WTC11 (cell line): Measurements from ENCODE around the gene ZNF333. TPM values are rescaled to one million over a fixed set of nuclear protein-coding genes. Genes with fewer than 3 reads are reported as not detected.

Experiments
- ATAC-seq: fragments of 200-7000 bp; cut with Tn5 transposase; 2 replicates; pipeline ENCODE4 v1.10.0; 2021; ENCODE audit warnings: mild to moderate bottlenecking, moderate library complexity
- CTCF ChIA-PET: fragments of 300-600 bp; sonication (Branson Sonifier 250); formaldehyde crosslinking; loops from one replicate; lab custom pipeline; 2021; ENCODE audit warnings: antibody characterized with exemption; lab: Charles Lee
- POLR2A ChIA-PET: fragments of 350-600 bp; sonication (Branson Sonifier 250); formaldehyde crosslinking; loops from one replicate; lab custom pipeline; 2021; ENCODE audit warnings: antibody characterized with exemption; lab: Charles Lee
- DNase-seq: peaks from one replicate; pipeline ENCODE4 v3.0.0; 2021; ENCODE audit warnings: low spot score
- H3K27ac Mint-ChIP-seq: 2 replicates; pipeline ENCODE4 v1.8.0; 2021; ENCODE audit warnings: mixed read lengths
- H3K27me3 Mint-ChIP-seq: 2 replicates; pipeline ENCODE4 v1.8.0; 2021; ENCODE audit warnings: low read depth, mild to moderate bottlenecking, moderate library complexity, mixed read lengths
- H3K36me3 Mint-ChIP-seq: 2 replicates; pipeline ENCODE4 v1.8.0; 2021; ENCODE audit warnings: mixed read lengths
- H3K4me1 Mint-ChIP-seq: 2 replicates; pipeline ENCODE4 v1.8.0; 2022; ENCODE audit warnings: mixed read lengths
- H3K4me3 Mint-ChIP-seq: 2 replicates; pipeline ENCODE4 v1.8.0; 2021; ENCODE audit warnings: mild to moderate bottlenecking, moderate library complexity, mixed read lengths
- H3K9me3 Mint-ChIP-seq: 2 replicates; pipeline ENCODE4 v1.8.0; 2021; ENCODE audit warnings: mixed read lengths
- AR ChIP-seq: fragments of 250-450 bp; sonication (Bioruptor Pico); IDR thresholded peaks from 2 replicates; pipeline ENCODE4 v1.9.0; 2021; ENCODE audit warnings: mild to moderate bottlenecking
- FOXJ3 ChIP-seq: sonication (generic); formaldehyde crosslinking; IDR thresholded peaks from 2 replicates; pipeline ENCODE4 v1.9.0; 2021; ENCODE audit warnings: missing genetic modification reagents, mild to moderate bottlenecking, borderline replicate concordance
- FOXP1 ChIP-seq: sonication (generic); formaldehyde crosslinking; IDR thresholded peaks from 2 replicates; pipeline ENCODE4 v1.8.0; 2022; ENCODE audit warnings: missing genetic modification reagents, mild to moderate bottlenecking, moderate library complexity, borderline replicate concordance
- HMGXB4 ChIP-seq: sonication (generic); formaldehyde crosslinking; IDR thresholded peaks from 2 replicates; pipeline ENCODE4 v1.8.1; 2023; ENCODE audit warnings: mild to moderate bottlenecking, moderate library complexity, missing genetic modification reagents
- MAX ChIP-seq: sonication (generic); formaldehyde crosslinking; IDR thresholded peaks from 2 replicates; pipeline ENCODE4 v1.8.0; 2022; ENCODE audit warnings: mild to moderate bottlenecking, missing genetic modification reagents
- PRDM15 ChIP-seq: sonication (generic); formaldehyde crosslinking; IDR thresholded peaks from 2 replicates; pipeline ENCODE4 v1.8.0; 2022; ENCODE audit warnings: missing genetic modification reagents
- SP1 ChIP-seq: sonication (generic); formaldehyde crosslinking; conservative IDR thresholded peaks from 2 replicates; pipeline ENCODE4 v1.8.1; 2022; ENCODE audit warnings: missing genetic modification reagents
- STAT6 ChIP-seq: sonication (generic); formaldehyde crosslinking; conservative IDR thresholded peaks from 2 replicates; pipeline ENCODE4 v1.8.1; 2023; ENCODE audit warnings: mild to moderate bottlenecking, low read depth, missing genetic modification reagents, moderate library complexity
- ZBTB21 ChIP-seq: sonication (generic); formaldehyde crosslinking; IDR thresholded peaks from 2 replicates; pipeline ENCODE4 v1.8.1; 2023; ENCODE audit warnings: mild to moderate bottlenecking, missing genetic modification reagents, borderline replicate concordance
- ZNF121 ChIP-seq: sonication (generic); formaldehyde crosslinking; IDR thresholded peaks from 2 replicates; pipeline ENCODE4 v1.8.0; 2023; ENCODE audit warnings: missing genetic modification reagents
- ZNF281 ChIP-seq: sonication (generic); formaldehyde crosslinking; IDR thresholded peaks from 2 replicates; pipeline ENCODE4 v1.8.0; 2023; ENCODE audit warnings: mild to moderate bottlenecking, missing genetic modification reagents
- ZNF671 ChIP-seq: fragments of 250-450 bp; sonication (Bioruptor Pico); IDR thresholded peaks from 2 replicates; pipeline ENCODE4 v1.8.0; 2021; ENCODE audit warnings: mild to moderate bottlenecking
- total RNA-seq: library from RNA; stranded (reverse); gene quantifications from 3 replicates; pipeline ENCODE4 v1.2.3, GENCODE V29; 2021

Gene ZNF333
- total RNA-seq, 1 experiment from 2014 or later, result 16.2 TPM

- TF ChIP-seq PRDM15 (CRISPR knock-in tag), result no peak
- no peak for TF ChIP-seq FOXJ3
- no peak for TF ChIP-seq HMGXB4 (CRISPR knock-in tag)
- TF ChIP-seq FOXP1, result no peak
- TF ChIP-seq ZNF281 (CRISPR knock-in tag), result no peak
Measured at GRCh38 chr19:14699641-14700040, 9.8 kb downstream of the ZNF333 start (continued).

- TF ChIP-seq STAT6 (CRISPR knock-in tag) (no peak), ZNF671 (no peak), AR (CRISPR knock-in tag) (no peak), ZNF121 (CRISPR knock-in tag) (no peak), MAX (CRISPR knock-in tag) (no peak), ZBTB21 (no peak), SP1 (no peak)
- TF ChIP-seq, all 79 proteins: peak for 0
- ATAC-seq (no peak), DNase-seq (no peak)
- H3K27me3 Mint-ChIP-seq, result no peaks in the 10 kb centered on the region
- CTCF ChIA-PET, result interaction anchor here (0.8 kb wide), 1 partner anchor 85 kb away, joined by 3 read pairs; no protein-coding TSS in a partner anchor
- H3K9me3 Mint-ChIP-seq, result peaks cover 16% of the 10 kb centered on the region
- peaks cover 71% of the 10 kb centered on the region for H3K36me3 Mint-ChIP-seq
- H3K4me3 Mint-ChIP-seq, result no peak overlapping the region
- H3K4me1 Mint-ChIP-seq, result no peaks in the 10 kb centered on the region
- POLR2A ChIA-PET, result interaction anchor here (0.5 kb wide), 1 partner anchor 324 kb away, joined by 3 read pairs; no protein-coding TSS in a partner anchor
- no peak overlapping the region for H3K27ac Mint-ChIP-seq
Measured at GRCh38 chr19:14700711-14701375, 11.0 kb downstream of the ZNF333 start.
